Measurements from ENCODE around the gene CLEC14A.

The CLEC14A gene, protein sequence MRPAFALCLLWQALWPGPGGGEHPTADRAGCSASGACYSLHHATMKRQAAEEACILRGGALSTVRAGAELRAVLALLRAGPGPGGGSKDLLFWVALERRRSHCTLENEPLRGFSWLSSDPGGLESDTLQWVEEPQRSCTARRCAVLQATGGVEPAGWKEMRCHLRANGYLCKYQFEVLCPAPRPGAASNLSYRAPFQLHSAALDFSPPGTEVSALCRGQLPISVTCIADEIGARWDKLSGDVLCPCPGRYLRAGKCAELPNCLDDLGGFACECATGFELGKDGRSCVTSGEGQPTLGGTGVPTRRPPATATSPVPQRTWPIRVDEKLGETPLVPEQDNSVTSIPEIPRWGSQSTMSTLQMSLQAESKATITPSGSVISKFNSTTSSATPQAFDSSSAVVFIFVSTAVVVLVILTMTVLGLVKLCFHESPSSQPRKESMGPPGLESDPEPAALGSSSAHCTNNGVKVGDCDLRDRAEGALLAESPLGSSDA

DNA sequence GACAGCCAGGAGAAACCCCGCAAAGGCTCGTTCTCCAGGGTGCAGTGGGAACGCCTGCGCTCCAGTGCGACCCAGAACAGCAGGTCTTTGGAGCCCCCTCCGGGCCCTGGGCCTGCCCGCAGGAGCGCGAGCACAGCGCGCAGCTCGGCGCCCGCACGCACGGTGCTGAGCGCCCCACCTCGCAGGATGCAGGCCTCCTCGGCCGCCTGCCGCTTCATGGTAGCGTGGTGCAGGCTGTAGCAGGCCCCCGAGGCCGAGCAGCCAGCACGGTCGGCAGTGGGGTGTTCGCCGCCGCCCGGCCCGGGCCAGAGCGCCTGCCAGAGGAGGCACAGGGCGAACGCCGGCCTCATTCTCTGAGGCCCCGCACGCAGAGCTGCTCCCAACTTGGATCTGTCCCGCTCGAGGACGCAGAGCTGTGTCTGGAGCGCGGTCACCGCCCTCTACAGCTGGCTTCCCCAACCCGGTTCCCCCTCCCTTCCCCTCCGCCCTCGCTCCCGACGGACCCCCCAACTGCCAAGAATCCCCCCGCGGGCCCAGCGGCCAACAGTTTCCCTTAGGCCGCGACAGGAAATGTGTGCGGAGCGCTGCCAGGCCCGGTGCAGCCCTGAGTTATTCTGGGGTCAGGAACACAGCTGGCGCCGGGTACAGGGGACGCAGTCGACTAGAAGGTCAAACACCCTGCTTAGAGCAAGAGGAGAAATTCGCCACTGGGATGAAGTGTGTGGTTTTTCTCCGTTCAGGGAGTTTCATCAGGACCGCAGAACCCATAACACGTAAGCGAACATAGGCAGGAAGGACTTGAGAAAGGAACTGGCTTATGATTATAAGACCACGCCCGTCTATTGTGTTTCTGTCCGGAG is at the start of gene CLEC14A:
Gene CLEC14A (minus strand): TSS at position 421 of the 860 bp plus-strand sequence. CDS start 71 bp downstream, at position 350.
- no peaks in the 10 kb centered on the region for H3K36me3 ChIP-seq (replicated peaks)
- TF ChIP-seq CTCF (IDR thresholded peaks at IDR 0.05; ENCODE audit: low read depth, low read length, missing control alignments): no peak
- DNase-seq: peak; percentile 22
- in situ Hi-C loops (cut with HindIII; ENCODE audit: low pct_ligation_motif_present, low sequenced_read_pairs): no loop called here
- H3K27me3 ChIP-seq (replicated peaks): peaks cover 4% of the 10 kb centered on the region
- H3K27ac ChIP-seq: no peak within 1 kb of the TSS
- H3K4me3 ChIP-seq (ENCODE audit: low read depth, low read length): peak within 1 kb of the TSS; percentile 37

DNA sequence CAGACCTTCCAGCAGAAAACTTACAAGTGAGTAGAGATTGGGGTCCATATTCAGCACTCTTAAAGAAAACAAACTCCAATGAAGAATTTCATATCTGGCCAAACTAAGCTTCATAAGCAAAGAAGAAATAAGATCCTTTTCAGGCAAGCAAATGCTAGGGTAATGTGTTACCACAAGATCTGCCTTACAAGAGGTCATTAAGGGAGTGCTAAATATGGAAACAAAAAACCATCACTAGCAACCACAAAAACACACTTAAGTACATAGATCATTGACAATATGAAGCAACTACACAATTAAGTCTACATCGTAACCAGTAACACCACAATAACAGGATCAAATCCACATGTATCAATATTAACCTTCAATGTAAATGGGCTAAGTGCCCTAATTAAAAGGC is 47.1 kb upstream of the CLEC14A start:
- no peaks in the 10 kb centered on the region for H3K36me3 ChIP-seq (replicated peaks)
- TF ChIP-seq CTCF (IDR thresholded peaks at IDR 0.05; ENCODE audit: low read depth, low read length, missing control alignments): no peak
- no peak for DNase-seq
- no peak overlapping the region for H3K27ac ChIP-seq
- H3K4me3 ChIP-seq (ENCODE audit: low read depth, low read length): no peak overlapping the region
- H3K27me3 ChIP-seq (replicated peaks): no peaks in the 10 kb centered on the region
- in situ Hi-C loops (cut with HindIII; ENCODE audit: low pct_ligation_motif_present, low sequenced_read_pairs): no loop called here

- TF ChIP-seq CTCF (IDR thresholded peaks at IDR 0.05; ENCODE audit: low read depth, low read length, missing control alignments): no peak
- in situ Hi-C loops (cut with HindIII; ENCODE audit: low pct_ligation_motif_present, low sequenced_read_pairs): no loop called here
- no peak overlapping the region for H3K27ac ChIP-seq
- no peaks in the 10 kb centered on the region for H3K27me3 ChIP-seq (replicated peaks)
- H3K4me3 ChIP-seq (ENCODE audit: low read depth, low read length): no peak overlapping the region
- DNase-seq: no peak
- no peaks in the 10 kb centered on the region for H3K36me3 ChIP-seq (replicated peaks)
These were observed 46.1 kb upstream of the CLEC14A start for GRCh38 chr14:38302034-38302433.

- H3K4me3 ChIP-seq (ENCODE audit: low read depth, low read length): no peak overlapping the region
- no peaks in the 10 kb centered on the region for H3K27me3 ChIP-seq (replicated peaks)
- DNase-seq: peak; percentile 18
- H3K36me3 ChIP-seq (replicated peaks): no peaks in the 10 kb centered on the region
- in situ Hi-C loops (cut with HindIII; ENCODE audit: low pct_ligation_motif_present, low sequenced_read_pairs): no loop called here
- no peak overlapping the region for H3K27ac ChIP-seq
- TF ChIP-seq CTCF (IDR thresholded peaks at IDR 0.05; ENCODE audit: low read depth, low read length, missing control alignments): no peak
These were observed 41.8 kb upstream of the CLEC14A start for GRCh38 chr14:38297681-38298080.

GRCh38 chr14:38291681-38292467 is 36.0 kb upstream of the CLEC14A start:
- Histone ChIP-seq H3K27ac (peak overlapping the region; percentile 65), H3K27me3 (replicated peaks) (no peaks in the 10 kb centered on the region), H3K36me3 (replicated peaks) (no peaks in the 10 kb centered on the region), H3K4me3 (ENCODE audit: low read depth, low read length) (no peak overlapping the region)
- no peak for TF ChIP-seq CTCF (IDR thresholded peaks at IDR 0.05; ENCODE audit: low read depth, low read length, missing control alignments)
- DNase-seq: no peak
- in situ Hi-C loops (cut with HindIII; ENCODE audit: low pct_ligation_motif_present, low sequenced_read_pairs): no loop called here
